RWPE2 (cell line): ENCODE data around the gene BLOC1S3.

ENCODE experiments used
- ATAC-seq: fragments of 200-7000 bp; cut with Tn5 transposase; 3 replicates; pipeline ENCODE4 v1.9.1; 2021; ENCODE audit warnings: low read depth
- DNase-seq: peaks from one replicate; pipeline ENCODE4 v3.0.0-alpha.2; 2020; ENCODE audit warnings: low spot score
- H3K27ac ChIP-seq: fragments of 450-650 bp; 2 replicates; pipeline ENCODE4 v1.5.1; 2017; ENCODE audit warnings: mild to moderate bottlenecking; ENCODE audit not compliant: poor library complexity, severe bottlenecking
- H3K27me3 ChIP-seq: fragments of 250-450 bp; sonication (Bioruptor Pico); 2 replicates; pipeline ENCODE4 v1.5.1; 2021; ENCODE audit warnings: mild to moderate bottlenecking, moderate library complexity; ENCODE audit not compliant: insufficient read depth, poor library complexity, severe bottlenecking
- H3K36me3 ChIP-seq: fragments of 250-450 bp; sonication (Bioruptor Pico); 2 replicates; pipeline ENCODE4 v1.5.1; 2020; ENCODE audit warnings: low read depth, mild to moderate bottlenecking, moderate library complexity
- H3K4me1 ChIP-seq: fragments of 250-450 bp; sonication (Bioruptor Pico); 2 replicates; pipeline ENCODE4 v1.5.1; 2021; ENCODE audit warnings: mild to moderate bottlenecking, moderate library complexity; ENCODE audit not compliant: insufficient read depth, poor library complexity, severe bottlenecking
- H3K4me3 ChIP-seq: fragments of 250-450 bp; sonication (Bioruptor Pico); 2 replicates; pipeline ENCODE4 v1.5.1; 2021; ENCODE audit warnings: mild to moderate bottlenecking, moderate library complexity; ENCODE audit not compliant: severe bottlenecking
- H3K9me3 ChIP-seq: fragments of 250-450 bp; sonication (Bioruptor Pico); 2 replicates; pipeline ENCODE4 v1.5.1; 2021; ENCODE audit warnings: mild to moderate bottlenecking, moderate library complexity; ENCODE audit not compliant: severe bottlenecking
- CTCF ChIP-seq: fragments of 450-650 bp; IDR thresholded peaks from one replicate; pipeline ENCODE4 v1.5.1; 2017; ENCODE audit warnings: mild to moderate bottlenecking, moderate library complexity; ENCODE audit not compliant: poor library complexity, severe bottlenecking

Gene BLOC1S3

GRCh38 chr19:45133661-45134060 is 44.9 kb upstream of the BLOC1S3 start:
- Histone ChIP-seq H3K4me3 (no peak overlapping the region), H3K4me1 (no peaks in the 10 kb centered on the region), H3K9me3 (no peaks in the 10 kb centered on the region), H3K36me3 (no peaks in the 10 kb centered on the region), H3K27ac (no peak overlapping the region), H3K27me3 (no peaks in the 10 kb centered on the region)
- ATAC-seq: no peak
- DNase-seq: no peak
- TF ChIP-seq CTCF: no peak

- H3K4me1 ChIP-seq: no peaks in the 10 kb centered on the region
- H3K27ac ChIP-seq: no peak overlapping the region
- no peaks in the 10 kb centered on the region for H3K27me3 ChIP-seq
- no peak for DNase-seq
- ATAC-seq: no peak
- H3K36me3 ChIP-seq: no peaks in the 10 kb centered on the region
- TF ChIP-seq CTCF: no peak
- H3K4me3 ChIP-seq: no peak overlapping the region
- H3K9me3 ChIP-seq: no peaks in the 10 kb centered on the region
These were observed 43.3 kb upstream of the BLOC1S3 start for GRCh38 chr19:45135176-45135885.

GRCh38 chr19:45136507-45137178 is 41.9 kb upstream of the BLOC1S3 start:
- no peak for TF ChIP-seq CTCF
- DNase-seq: no peak
- H3K36me3 ChIP-seq: no peaks in the 10 kb centered on the region
- H3K4me3 ChIP-seq: no peak overlapping the region
- H3K27ac ChIP-seq: no peak overlapping the region
- no peaks in the 10 kb centered on the region for H3K9me3 ChIP-seq
- H3K4me1 ChIP-seq: no peaks in the 10 kb centered on the region
- no peaks in the 10 kb centered on the region for H3K27me3 ChIP-seq
- ATAC-seq: no peak

GRCh38 chr19:45137179-45137761 is 41.3 kb upstream of the BLOC1S3 start:
- Histone ChIP-seq H3K4me1 (no peaks in the 10 kb centered on the region), H3K27me3 (no peaks in the 10 kb centered on the region), H3K9me3 (no peaks in the 10 kb centered on the region), H3K27ac (no peak overlapping the region), H3K4me3 (no peak overlapping the region), H3K36me3 (0 out of 2 replicates have a peak, but pooled peaks cover 1% of the 10 kb centered on the region)
- no peak for TF ChIP-seq CTCF
- DNase-seq (no peak), ATAC-seq (no peak)
